ENCODE measurements around the gene TNRC18. TPM values are rescaled to one million over a fixed set of nuclear protein-coding genes. Genes with fewer than 3 reads are reported as not detected.
"Not testable (repeated sequence)": the region's sequence is repeated elsewhere in the genome, so short reads cannot be mapped to it uniquely, and the experiment has no call there.

TNRC18 gene
- total and polyA plus RNA-seq, 8 donors: 94.4 to 164 (median 133) TPM

DNA sequence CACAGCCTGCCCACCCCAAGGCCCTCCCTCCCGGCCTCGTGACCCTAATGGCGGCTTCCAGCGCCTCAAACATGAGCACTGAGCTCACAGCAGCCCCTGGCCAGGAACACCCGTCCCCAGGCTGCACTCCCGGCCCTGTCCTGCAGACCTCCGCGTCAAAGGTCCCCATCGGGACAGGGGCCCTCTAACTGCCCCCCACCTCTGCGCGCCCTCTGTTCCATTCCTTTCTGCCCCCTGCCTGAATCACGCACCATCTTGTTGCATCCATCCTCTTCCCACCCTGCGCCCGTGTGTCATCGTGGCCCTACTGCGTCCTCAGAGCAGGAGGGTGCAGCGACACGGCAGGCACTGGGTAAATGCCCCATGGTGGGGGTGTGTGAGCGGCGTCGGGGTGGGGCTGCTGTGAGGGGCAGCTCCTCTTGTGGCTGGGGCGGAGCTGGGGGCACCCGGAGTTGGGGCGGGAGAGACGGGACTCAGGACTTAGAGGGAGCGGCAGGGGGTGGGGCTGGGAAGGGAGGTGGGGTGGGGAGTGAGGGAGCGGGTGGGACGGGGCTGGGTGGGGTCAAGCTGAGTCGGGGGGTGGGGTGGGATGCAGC, 127.5 kb downstream of the TNRC18 start:
- Histone ChIP-seq H3K27ac (no peak overlapping the region), H3K36me3 (no peaks in the 10 kb centered on the region), H3K27me3 (peaks cover 0 to 40% of the 10 kb centered on the region in 2 donors), H3K4me3 (no peak overlapping the region), H3K9me3 (peaks cover 0 to 4% of the 10 kb centered on the region in 2 donors), H3K4me1 (no peaks in the 10 kb centered on the region)
- intact Hi-C loops (cut with DNase I): no loop called here
- DNase-seq: no peak
- ATAC-seq: no peak
- TF ChIP-seq, protein P1, sequence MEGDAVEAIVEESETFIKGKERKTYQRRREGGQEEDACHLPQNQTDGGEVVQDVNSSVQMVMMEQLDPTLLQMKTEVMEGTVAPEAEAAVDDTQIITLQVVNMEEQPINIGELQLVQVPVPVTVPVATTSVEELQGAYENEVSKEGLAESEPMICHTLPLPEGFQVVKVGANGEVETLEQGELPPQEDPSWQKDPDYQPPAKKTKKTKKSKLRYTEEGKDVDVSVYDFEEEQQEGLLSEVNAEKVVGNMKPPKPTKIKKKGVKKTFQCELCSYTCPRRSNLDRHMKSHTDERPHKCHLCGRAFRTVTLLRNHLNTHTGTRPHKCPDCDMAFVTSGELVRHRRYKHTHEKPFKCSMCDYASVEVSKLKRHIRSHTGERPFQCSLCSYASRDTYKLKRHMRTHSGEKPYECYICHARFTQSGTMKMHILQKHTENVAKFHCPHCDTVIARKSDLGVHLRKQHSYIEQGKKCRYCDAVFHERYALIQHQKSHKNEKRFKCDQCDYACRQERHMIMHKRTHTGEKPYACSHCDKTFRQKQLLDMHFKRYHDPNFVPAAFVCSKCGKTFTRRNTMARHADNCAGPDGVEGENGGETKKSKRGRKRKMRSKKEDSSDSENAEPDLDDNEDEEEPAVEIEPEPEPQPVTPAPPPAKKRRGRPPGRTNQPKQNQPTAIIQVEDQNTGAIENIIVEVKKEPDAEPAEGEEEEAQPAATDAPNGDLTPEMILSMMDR (IDR thresholded peaks at IDR 0.05): no peak

DNA sequence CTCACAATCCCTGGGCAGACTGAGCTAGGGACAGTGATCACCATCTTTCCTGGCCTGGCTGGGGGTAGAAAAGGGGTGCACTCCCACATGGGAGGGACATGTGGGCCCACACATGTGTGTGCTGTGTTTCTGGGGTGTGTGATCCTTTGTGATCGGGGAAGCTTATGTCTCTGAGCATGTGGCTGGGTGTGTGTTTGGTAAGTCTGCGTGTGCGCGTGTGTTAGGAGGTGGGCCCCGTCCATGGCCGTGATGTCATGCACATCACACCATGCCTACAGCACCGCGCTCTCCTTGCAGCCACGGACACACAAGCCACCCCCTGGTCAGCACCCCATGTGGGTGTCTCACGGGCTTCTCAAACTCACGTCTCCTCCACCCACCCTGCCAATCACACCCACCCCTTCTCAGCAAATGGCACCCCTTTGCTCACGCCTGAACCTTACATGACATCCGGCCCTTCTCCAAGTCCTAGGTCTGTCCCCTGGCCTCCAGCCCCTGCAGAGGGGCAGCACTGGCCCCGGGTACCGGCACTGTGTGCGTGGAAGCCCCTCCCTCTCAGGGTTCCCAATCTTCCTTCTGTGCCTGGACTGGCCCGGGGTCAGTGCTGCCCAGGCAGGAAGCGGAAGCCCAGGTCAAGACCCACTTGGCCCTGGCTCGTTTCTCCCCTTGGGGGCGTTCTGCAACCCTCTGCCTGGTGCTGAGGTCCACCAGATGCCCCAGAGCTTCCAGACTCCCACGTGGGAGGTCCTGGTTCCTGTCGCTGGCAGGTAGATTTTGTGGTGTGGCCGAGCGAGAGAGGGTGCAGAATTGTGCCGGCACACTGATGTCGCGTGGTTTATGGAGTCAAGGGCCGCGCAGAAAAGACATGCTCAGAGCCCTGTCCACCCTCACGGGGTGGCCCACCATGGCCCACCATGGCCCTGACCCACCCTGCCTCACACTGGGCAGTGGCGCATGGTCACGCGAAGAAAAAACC, 128.3 kb downstream of the TNRC18 start:
- intact Hi-C loops (cut with DNase I): no loop called here
- no peak for ATAC-seq
- TF ChIP-seq, protein P1 (IDR thresholded peaks at IDR 0.05): no peak

DNA sequence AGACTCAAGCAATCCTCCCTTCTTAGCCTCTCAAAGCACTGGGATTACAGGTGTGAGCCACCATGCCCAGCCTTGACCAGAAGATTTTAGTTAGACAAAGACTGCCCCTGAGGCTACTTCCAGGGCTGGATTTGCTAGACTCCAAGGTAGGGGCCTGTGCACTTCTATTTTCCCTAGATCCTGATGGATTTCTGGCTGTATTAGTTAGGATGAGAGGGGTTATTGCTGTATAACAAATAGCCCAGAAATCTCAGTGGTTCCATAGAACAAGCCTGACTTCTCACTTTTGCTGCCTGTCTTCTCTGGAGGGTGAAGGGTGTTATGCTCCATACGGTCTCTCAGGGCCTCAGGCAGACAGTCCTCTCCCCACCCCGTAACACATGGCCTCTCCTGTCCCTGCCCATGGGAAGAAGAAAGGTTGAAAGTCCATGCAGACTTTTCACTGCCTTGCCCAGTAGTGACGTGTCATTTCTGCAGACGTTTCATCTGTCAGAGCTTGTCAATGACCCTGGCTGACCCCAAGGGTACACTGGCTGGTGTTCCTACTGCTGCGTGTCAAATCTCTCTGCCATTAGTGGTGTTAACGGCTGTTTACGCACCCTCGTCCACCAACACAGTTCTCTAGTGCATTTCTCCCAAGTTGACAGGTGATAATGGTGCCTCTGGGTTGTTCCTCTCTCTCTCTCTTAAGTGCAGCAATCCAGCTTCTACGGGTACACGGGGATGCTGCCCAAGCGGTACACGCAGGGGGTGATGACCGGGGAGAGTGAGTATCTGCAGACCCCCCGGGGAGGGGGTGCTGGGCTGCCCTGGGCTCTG, 129.3 kb downstream of the TNRC18 start:
- peaks cover 0 to 40% of the 10 kb centered on the region in 2 donors for H3K27me3 ChIP-seq
- intact Hi-C loops (cut with DNase I): no loop called here
- ATAC-seq (no peak), DNase-seq (no peak)
- H3K9me3 ChIP-seq: peaks cover 0 to 4% of the 10 kb centered on the region in 2 donors
- H3K27ac ChIP-seq: no peak overlapping the region
- H3K36me3 ChIP-seq: no peaks in the 10 kb centered on the region
- H3K4me3 ChIP-seq: no peak overlapping the region
- H3K4me1 ChIP-seq: no peaks in the 10 kb centered on the region
- TF ChIP-seq, protein P1 (IDR thresholded peaks at IDR 0.05): no peak

More for the DNA sequence above, 128.3 kb downstream of the TNRC18 start:
- Histone ChIP-seq H3K9me3 (peaks cover 0 to 4% of the 10 kb centered on the region in 2 donors), H3K27me3 (peaks cover 0 to 40% of the 10 kb centered on the region in 2 donors), H3K27ac (no peak overlapping the region), H3K4me1 (no peaks in the 10 kb centered on the region), H3K36me3 (no peaks in the 10 kb centered on the region), H3K4me3 (no peak overlapping the region)
- DNase-seq: no peak

DNA sequence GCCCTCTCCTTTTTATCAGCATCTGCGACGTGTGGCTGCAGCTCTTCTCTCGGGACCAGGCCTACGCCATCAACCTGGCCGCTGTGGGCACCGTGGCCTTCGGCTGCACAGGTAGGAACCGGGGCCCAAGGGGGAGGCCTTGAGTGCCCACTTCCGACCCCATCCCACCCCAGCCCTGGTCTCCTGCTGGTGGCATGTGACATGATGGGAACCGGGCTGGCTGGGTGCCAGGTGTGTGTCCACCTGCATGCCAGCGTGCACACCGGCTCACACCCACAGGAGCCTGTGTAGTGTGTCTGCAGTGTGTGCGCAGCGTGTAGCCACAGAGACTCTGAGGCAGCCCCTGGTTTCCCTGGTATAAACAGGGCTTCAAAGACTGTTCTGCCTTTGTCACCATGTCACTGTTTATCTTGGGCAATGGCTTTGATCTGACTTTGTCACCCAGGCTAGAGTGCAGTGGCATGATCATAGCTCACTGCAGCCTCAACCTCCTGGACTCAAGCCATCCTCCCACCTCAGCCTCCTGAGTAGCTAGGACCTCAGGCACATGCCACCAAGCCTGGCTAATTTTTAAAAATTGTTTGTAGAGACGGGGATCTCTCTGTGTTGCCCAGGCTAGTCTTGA, 131.8 kb downstream of the TNRC18 start:
- H3K36me3 ChIP-seq; ATAC-seq; H3K4me1 ChIP-seq; H3K9me3 ChIP-seq; DNase-seq; H3K27ac ChIP-seq; intact Hi-C loops (cut with DNase I); H3K4me3 ChIP-seq: not testable (repeated sequence)
- peaks cover 0 to 21% of the 10 kb centered on the region in 2 donors for H3K27me3 ChIP-seq

DNA sequence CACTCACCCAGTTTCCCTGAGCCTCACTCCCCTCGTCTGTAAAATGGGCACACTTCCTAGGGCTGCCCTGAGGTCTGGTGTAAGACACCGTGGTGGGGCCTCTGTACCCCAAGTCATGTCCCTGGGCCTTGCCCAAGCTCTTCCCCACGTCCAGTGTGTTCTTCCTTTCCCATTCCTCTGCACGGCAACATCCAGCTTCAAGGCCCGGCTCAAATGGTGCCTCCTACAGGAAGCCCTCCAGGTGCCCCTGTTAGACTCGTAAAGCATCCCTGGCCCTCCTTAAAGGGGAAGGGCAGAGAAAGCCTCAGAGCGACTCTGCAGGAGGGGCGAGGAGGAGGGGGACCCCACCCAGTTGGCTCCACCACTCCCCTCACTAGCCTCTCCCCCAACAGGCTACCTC, 132.3 kb downstream of the TNRC18 start:
- Histone ChIP-seq H3K36me3 (no peaks in the 10 kb centered on the region), H3K27me3 (peaks cover 0 to 17% of the 10 kb centered on the region in 2 donors), H3K27ac (no peak overlapping the region), H3K4me1 (no peaks in the 10 kb centered on the region), H3K9me3 (peaks cover 0 to 4% of the 10 kb centered on the region in 2 donors), H3K4me3 (no peak overlapping the region)
- no peak for ATAC-seq
- TF ChIP-seq, protein P1 (IDR thresholded peaks at IDR 0.05): no peak
- no peak for DNase-seq
- intact Hi-C loops (cut with DNase I): no loop called here

Measured in left lung (tissue), 10 donors.